Stomach (tissue), 4 donors: ENCODE data around the gene MAPRE3.

Source experiments
- EP300 ChIP-seq: sonication (generic); formaldehyde crosslinking; IDR thresholded peaks from one replicate; pipeline ENCODE4 v1.6.1; 2017; ENCODE audit warnings: antibody characterized with exemption
- POLR2A ChIP-seq, 4 donors: fragments of 450-650 bp; IDR thresholded peaks; one replicate each; pipeline ENCODE4 v1.6.1; 2016; ENCODE audit warnings: antibody characterized with exemption in 4 of 4, control low read depth in 2 of 4, mild to moderate bottlenecking in 1 of 4, moderate library complexity in 1 of 4
- POLR2AphosphoS5 ChIP-seq, 3 donors: sonication (generic); formaldehyde crosslinking; IDR thresholded peaks; one replicate each; pipeline ENCODE4 v1.6.1; 2016; ENCODE audit warnings: antibody characterized with exemption in 3 of 3
- TF ChIP-seq, protein P1 (sequence below), 7 experiments: fragments of 450-650 bp in 4 of 7; fragments of 200-600 bp in 3 of 7; sonication (generic) in 3 of 7; IDR thresholded peaks; one replicate each; pipeline ENCODE4 v1.5.1; 2016 to 2019; ENCODE audit warnings: antibody characterized with exemption in 7 of 7, control low read depth in 2 of 7, mild to moderate bottlenecking in 1 of 7

DNA sequence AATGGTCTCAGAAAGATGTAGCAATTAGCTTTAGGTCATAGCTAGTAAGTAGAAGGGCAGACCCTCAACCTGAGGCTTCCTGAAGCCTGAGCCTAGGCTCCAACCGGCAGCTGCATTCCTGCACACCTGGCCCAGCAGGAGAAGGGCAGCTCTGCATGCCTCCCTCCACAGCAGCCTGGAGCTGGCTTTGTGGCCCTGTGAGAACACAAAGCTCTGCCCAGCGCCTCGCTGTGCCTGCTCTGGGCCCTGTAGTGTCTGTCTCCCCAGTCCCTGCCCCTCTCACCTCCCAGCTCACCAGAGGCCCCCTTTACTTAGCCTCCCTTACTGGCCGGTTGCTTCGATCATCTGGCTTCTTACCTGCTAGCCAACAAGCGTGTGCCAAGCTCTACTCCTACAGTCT is 69.0 kb downstream of the MAPRE3 start:
- TF ChIP-seq, protein P1, sequence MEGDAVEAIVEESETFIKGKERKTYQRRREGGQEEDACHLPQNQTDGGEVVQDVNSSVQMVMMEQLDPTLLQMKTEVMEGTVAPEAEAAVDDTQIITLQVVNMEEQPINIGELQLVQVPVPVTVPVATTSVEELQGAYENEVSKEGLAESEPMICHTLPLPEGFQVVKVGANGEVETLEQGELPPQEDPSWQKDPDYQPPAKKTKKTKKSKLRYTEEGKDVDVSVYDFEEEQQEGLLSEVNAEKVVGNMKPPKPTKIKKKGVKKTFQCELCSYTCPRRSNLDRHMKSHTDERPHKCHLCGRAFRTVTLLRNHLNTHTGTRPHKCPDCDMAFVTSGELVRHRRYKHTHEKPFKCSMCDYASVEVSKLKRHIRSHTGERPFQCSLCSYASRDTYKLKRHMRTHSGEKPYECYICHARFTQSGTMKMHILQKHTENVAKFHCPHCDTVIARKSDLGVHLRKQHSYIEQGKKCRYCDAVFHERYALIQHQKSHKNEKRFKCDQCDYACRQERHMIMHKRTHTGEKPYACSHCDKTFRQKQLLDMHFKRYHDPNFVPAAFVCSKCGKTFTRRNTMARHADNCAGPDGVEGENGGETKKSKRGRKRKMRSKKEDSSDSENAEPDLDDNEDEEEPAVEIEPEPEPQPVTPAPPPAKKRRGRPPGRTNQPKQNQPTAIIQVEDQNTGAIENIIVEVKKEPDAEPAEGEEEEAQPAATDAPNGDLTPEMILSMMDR (IDR thresholded peaks at IDR 0.05) = no peak
- TF ChIP-seq EP300 (no peak), POLR2A (IDR thresholded peaks at IDR 0.05) (no peak), POLR2AphosphoS5 (IDR thresholded peaks at IDR 0.05) (no peak)
